ENCODE data around the gene CKAP5. TPM values are rescaled to one million over a fixed set of nuclear protein-coding genes. Genes with fewer than 3 reads are reported as not detected.
A peak's percentile ranks its signal among the peaks of the same experiment; 100 is the strongest.

CKAP5 gene
- polyA plus RNA-seq, 1 of the 3 experiments (the other 2 are of a cell fraction): 51.7 TPM

GRCh38 chr11:46846510-46846830, 390 bp upstream of the CKAP5 start:
- Histone ChIP-seq H4K20me1 (ENCODE audit: insufficient read depth) (peaks cover 20% of the 10 kb centered on the region; the same call in 1 of the 2 replicates), H2AFZ (ENCODE audit: low read depth) (peak overlapping the region; percentile 95), H3K9me2 (no peaks in the 10 kb centered on the region), H3F3A (replicated peaks; ENCODE audit: insufficient read depth) (peaks cover 6% of the 10 kb centered on the region), H3K4me2 (peak overlapping the region; percentile 95), H3K27me3 (ENCODE audit: insufficient read depth) (no peaks in the 10 kb centered on the region), H3K4me3 (ENCODE audit: low read depth in 2 of 2, low read length in 1 of 2) (peak overlapping the region; percentile 72 to 92), H3K9me3 (no peaks in the 10 kb centered on the region), H3K9ac (peak overlapping the region; percentile 84; the same call in 1 of the 2 replicates), H3K27ac (ENCODE audit: low read depth in 2 of 2, low read length in 1 of 2) (peak overlapping the region; percentile 7 to 23; a peak in 2 of 4 replicates), H3K79me2 (ENCODE audit: insufficient read depth) (peaks cover 46% of the 10 kb centered on the region), H3K4me1 (ENCODE audit: control insufficient read depth in 1 of 2, insufficient read depth in 2 of 2, low read depth in 1 of 2, low read length in 1 of 2) (peaks cover 0 to 7% of the 10 kb centered on the region in 2 experiments; a peak in 2 of 4 replicates), H3K36me3 (replicated peaks in 1 of 2; ENCODE audit: control insufficient read depth in 1 of 2, insufficient read depth in 2 of 2, low read length in 1 of 2) (peaks cover 0 to 4% of the 10 kb centered on the region in 2 experiments)
- POLR2A ChIA-PET: interaction anchor here (0.6 kb wide), 1 partner anchor 22 kb away, joined by 3 read pairs; no protein-coding TSS in a partner anchor
- under 1% methylated on average over 6 of the region's 6 CpGs for WGBS (ENCODE audit: low lambda C conversion rate)
- no peak for DNase-seq
- TF ChIP-seq FOXJ3 (CRISPR knock-in tag; IDR thresholded peaks at IDR 0.05) (no peak), POLR2AphosphoS5 (IDR thresholded peaks at IDR 0.05; ENCODE audit: low read depth, low read length) (no peak), JUND (IDR thresholded peaks at IDR 0.05) (no peak), GATA2 (CRISPR knock-in tag; IDR thresholded peaks at IDR 0.05) (no peak), MAX (IDR thresholded peaks at IDR 0.05; ENCODE audit: low read depth) (no peak), YY1 (IDR thresholded peaks at IDR 0.05; ENCODE audit: low read depth) (no peak), TEAD4 (IDR thresholded peaks at IDR 0.05; ENCODE audit: borderline replicate concordance, insufficient read depth) (no peak)
- CTCF ChIA-PET: interaction anchor here (2.6 kb wide), 1 partner anchor 307 kb away, joined by 10 read pairs; no protein-coding TSS in a partner anchor

GRCh38 chr11:46845440-46845739, 690 bp downstream of the CKAP5 start:
- Histone ChIP-seq H3K4me3 (ENCODE audit: low read depth in 2 of 2, low read length in 1 of 2) (peak overlapping the region; percentile 72 to 92), H2AFZ (ENCODE audit: low read depth) (peak overlapping the region; percentile 61), H3K9me2 (no peaks in the 10 kb centered on the region), H3F3A (replicated peaks; ENCODE audit: insufficient read depth) (peaks cover 6% of the 10 kb centered on the region), H3K4me2 (peak overlapping the region; percentile 95), H3K4me1 (ENCODE audit: control insufficient read depth in 1 of 2, insufficient read depth in 2 of 2, low read depth in 1 of 2, low read length in 1 of 2) (peaks cover 0 to 7% of the 10 kb centered on the region in 2 experiments; a peak in 2 of 4 replicates), H3K9me3 (no peaks in the 10 kb centered on the region), H3K79me2 (ENCODE audit: insufficient read depth) (peaks cover 57% of the 10 kb centered on the region), H4K20me1 (ENCODE audit: insufficient read depth) (peaks cover 29% of the 10 kb centered on the region; the same call in 1 of the 2 replicates), H3K9ac (peak overlapping the region; percentile 84), H3K27me3 (ENCODE audit: insufficient read depth) (no peaks in the 10 kb centered on the region), H3K36me3 (replicated peaks in 1 of 2; ENCODE audit: control insufficient read depth in 1 of 2, insufficient read depth in 2 of 2, low read length in 1 of 2) (peaks cover 0 to 10% of the 10 kb centered on the region in 2 experiments), H3K27ac (ENCODE audit: low read depth in 2 of 2, low read length in 1 of 2) (peak overlapping the region; percentile 46 to 71)
- WGBS (ENCODE audit: low lambda C conversion rate): 0% methylated on average over 5 of the region's 12 CpGs
- CTCF ChIA-PET: interaction anchor here (0.9 to 2.6 kb wide), 3 partner anchors 11 to 308 kb away, joined by 3 to 10 read pairs (median 3); no protein-coding TSS in a partner anchor
- DNase-seq: no peak
- POLR2A ChIA-PET: no interaction called here
- no peak for TF ChIP-seq RXRA (IDR thresholded peaks at IDR 0.05; ENCODE audit: borderline replicate concordance, low read depth)

GRCh38 chr11:46840116-46840515, 6.0 kb downstream of the CKAP5 start:
- Histone ChIP-seq H3K9me3 (no peaks in the 10 kb centered on the region), H3K36me3 (replicated peaks in 1 of 2; ENCODE audit: control insufficient read depth in 1 of 2, insufficient read depth in 2 of 2, low read length in 1 of 2) (peaks cover 0 to 17% of the 10 kb centered on the region in 2 experiments), H3K4me1 (ENCODE audit: control insufficient read depth in 1 of 2, insufficient read depth in 2 of 2, low read depth in 1 of 2, low read length in 1 of 2) (peaks cover 0 to 15% of the 10 kb centered on the region in 2 experiments; a peak in 2 of 4 replicates), H4K20me1 (ENCODE audit: insufficient read depth) (peaks cover 74% of the 10 kb centered on the region), H3F3A (replicated peaks; ENCODE audit: insufficient read depth) (peaks cover 2% of the 10 kb centered on the region), H3K4me2 (no peak overlapping the region), H2AFZ (ENCODE audit: low read depth) (no peak overlapping the region), H3K4me3 (ENCODE audit: low read depth in 2 of 2, low read length in 1 of 2) (no peak overlapping the region), H3K9ac (no peak overlapping the region), H3K79me2 (ENCODE audit: insufficient read depth) (peaks cover 100% of the 10 kb centered on the region), H3K9me2 (no peaks in the 10 kb centered on the region), H3K27me3 (ENCODE audit: insufficient read depth) (no peaks in the 10 kb centered on the region), H3K27ac (ENCODE audit: low read depth in 2 of 2, low read length in 1 of 2) (no peak overlapping the region)
- TF ChIP-seq TCF12 (IDR thresholded peaks at IDR 0.05) (no peak), POLR2AphosphoS5 (IDR thresholded peaks at IDR 0.05; ENCODE audit: low read depth, low read length) (no peak), USF1 (IDR thresholded peaks at IDR 0.05; ENCODE audit: borderline replicate concordance, low read depth) (no peak), SMC3 (IDR thresholded peaks at IDR 0.05; ENCODE audit: low read depth, low read length) (no peak), EP300 (IDR thresholded peaks at IDR 0.05; ENCODE audit: borderline replicate concordance in 1 of 2, low read depth in 1 of 2, low read length in 1 of 2) (no peak), CTCF (IDR thresholded peaks at IDR 0.05) (no peak), SIN3A (IDR thresholded peaks at IDR 0.05; ENCODE audit: borderline replicate concordance, low read depth, low read length) (no peak)
- ChIA-PET POLR2A (no interaction called here), CTCF (interaction anchor here (0.7 kb wide), 1 partner anchor 14 kb away, joined by 3 read pairs; no protein-coding TSS in a partner anchor)
- no peak for DNase-seq

Data from SK-N-SH (cell line).